IPS-11a (cell line): ENCODE measurements around the gene RPS6KA2.
"Not testable (repeated sequence)": the region's sequence is repeated elsewhere in the genome, so short reads cannot be mapped to it uniquely, and the experiment has no call there.

Source experiments
- H3K4me3 ChIP-seq: one replicate; pipeline ENCODE4 v1.5.1; 2013; ENCODE audit warnings: low read depth, low read length, control low read depth

The RPS6KA2 gene

GRCh38 chr6:166386111-166386510 is 240.9 kb downstream of the RPS6KA2 start:
- H3K4me3 ChIP-seq, result no peak overlapping the region

GRCh38 chr6:166383802-166384363 is 243.2 kb downstream of the RPS6KA2 start:
- H3K4me3 ChIP-seq, result peak overlapping the region; percentile 67

GRCh38 chr6:166382933-166383801 is 243.9 kb downstream of the RPS6KA2 start, which contains the start of gene MPC1:
Gene MPC1, minus strand, starts transcription at chr6:166382940. Its CDS starts 64 bp downstream, at chr6:166382876.
- H3K4me3 ChIP-seq, result peak within 1 kb of the TSS; percentile 67

- H3K4me3 ChIP-seq, result peak overlapping the region; percentile 67
Measured at GRCh38 chr6:166382500-166382932, 244.5 kb downstream of the RPS6KA2 start.

- H3K4me3 ChIP-seq, result peak overlapping the region; percentile 67
Measured at GRCh38 chr6:166381733-166382499, 245.1 kb downstream of the RPS6KA2 start.

- peak overlapping the region; percentile 67 for H3K4me3 ChIP-seq
Measured at GRCh38 chr6:166381381-166381732, 245.7 kb downstream of the RPS6KA2 start.

GRCh38 chr6:166379800-166380199 is 247.3 kb downstream of the RPS6KA2 start:
- no peak overlapping the region for H3K4me3 ChIP-seq

GRCh38 chr6:166379103-166379586 is 247.9 kb downstream of the RPS6KA2 start:
- no peak overlapping the region for H3K4me3 ChIP-seq

GRCh38 chr6:166377721-166378120 is 249.3 kb downstream of the RPS6KA2 start:
- H3K4me3 ChIP-seq, result no peak overlapping the region

- no peak overlapping the region for H3K4me3 ChIP-seq
Measured at GRCh38 chr6:166375013-166375412, 252.0 kb downstream of the RPS6KA2 start.

- H3K4me3 ChIP-seq, result no peak overlapping the region
Measured at GRCh38 chr6:166370489-166370888, 256.6 kb downstream of the RPS6KA2 start.

GRCh38 chr6:166369782-166370181 is 257.3 kb downstream of the RPS6KA2 start:
- H3K4me3 ChIP-seq, result no peak overlapping the region

GRCh38 chr6:166366921-166367320 is 260.1 kb downstream of the RPS6KA2 start:
- no peak overlapping the region for H3K4me3 ChIP-seq

- H3K4me3 ChIP-seq, result no peak overlapping the region
Measured at GRCh38 chr6:166365806-166366205, 261.2 kb downstream of the RPS6KA2 start.

- H3K4me3 ChIP-seq, result no peak overlapping the region
Measured at GRCh38 chr6:166365221-166365620, 261.8 kb downstream of the RPS6KA2 start.

- no peak overlapping the region for H3K4me3 ChIP-seq
Measured at GRCh38 chr6:166364456-166364855, 262.6 kb downstream of the RPS6KA2 start.

- not testable (repeated sequence) for H3K4me3 ChIP-seq
Measured at GRCh38 chr6:166362427-166362826, 264.6 kb downstream of the RPS6KA2 start.

- H3K4me3 ChIP-seq, result no peak overlapping the region
Measured at GRCh38 chr6:166361077-166361429, 266.0 kb downstream of the RPS6KA2 start.

GRCh38 chr6:166360243-166361076 is 266.6 kb downstream of the RPS6KA2 start:
- no peak overlapping the region for H3K4me3 ChIP-seq
